GM12878 (cell line): Measurements from ENCODE around the gene SERPINF2. TPM values are rescaled to one million over a fixed set of nuclear protein-coding genes. Genes with fewer than 3 reads are reported as not detected.
A peak's percentile ranks its signal among the peaks of the same experiment; 100 is the strongest.

Source experiments
- ATAC-seq: fragments of 200-7000 bp; cut with Tn5 transposase; 3 replicates; pipeline ENCODE4 v1.9.1; 2020; ENCODE audit warnings: mild to moderate bottlenecking, moderate library complexity
- BruUV-seq: library from RNA; stranded (reverse); fragments of 400-500 nt; replicated peaks from 2 replicates; lab custom pipeline; 2021; lab: Mats Ljungman, UMichigan
- CTCF ChIA-PET: fragments of 300-600 bp; sonication (Branson Sonifier 250); formaldehyde crosslinking; extraction: SDS; loops from one replicate; lab custom pipeline; 2021; ENCODE audit warnings: inconsistent platforms; lab: Yijun Ruan, JAX
- POLR2A ChIA-PET: fragments of 350-600 bp; formaldehyde crosslinking; extraction: SDS; loops from one replicate; lab custom pipeline; 2021; ENCODE audit warnings: inconsistent platforms; lab: Charles Lee
- RAD21 ChIA-PET: fragments of 300-600 bp; sonication (Branson Sonifier 250); formaldehyde crosslinking; loops from one replicate; lab custom pipeline; 2023; ENCODE audit warnings: antibody characterized with exemption; ENCODE audit not compliant: unreplicated experiment; lab: Charles Lee
- SMC1A ChIA-PET: fragments of 300-600 bp; sonication (Branson Sonifier 250); formaldehyde crosslinking; loops from one replicate; lab custom pipeline; 2023; ENCODE audit not compliant: unreplicated experiment, uncharacterized antibody; lab: Charles Lee
- DNase-seq: peaks from one replicate; pipeline ENCODE4 v3.0.0-alpha.2; 2011; ENCODE audit warnings: low read depth, low spot score
- FAIRE-seq: peaks from 3 replicates; lab custom pipeline; 2011; peaks lifted over from hg19 to GRCh38; lab: Jason Lieb, UNC
- H2AFZ ChIP-seq: 2 replicates; pipeline ENCODE4 v1.6.0; 2011; ENCODE audit warnings: low read depth, low read length, control low read depth; ENCODE audit not compliant: control insufficient read depth
- H3K27ac ChIP-seq: 2 replicates; pipeline ENCODE4 v1.5.1; 2011; ENCODE audit warnings: control low read depth; ENCODE audit not compliant: control insufficient read depth, insufficient read depth
- H3K27me3 ChIP-seq, 2 experiments: replicated peaks in 1 of 2; 2 replicates each; pipeline versions ENCODE4 v1.6.0 to v1.6.1; 2011; ENCODE audit warnings: low read length in 1 of 2; ENCODE audit not compliant: control insufficient read depth in 2 of 2, insufficient read depth in 2 of 2
- H3K36me3 ChIP-seq, 2 experiments: 2 replicates each; pipeline ENCODE4 v1.5.1; 2011; ENCODE audit warnings: low read length in 1 of 2; ENCODE audit not compliant: control insufficient read depth in 2 of 2, insufficient read depth in 2 of 2
- H3K4me1 ChIP-seq: 2 replicates; pipeline ENCODE4 v1.6.1; 2011; ENCODE audit warnings: mild to moderate bottlenecking, low read length, moderate library complexity, mixed read lengths; ENCODE audit not compliant: control insufficient read depth, insufficient read depth
- H3K4me2 ChIP-seq: 2 replicates; pipeline ENCODE4 v1.6.0; 2011; ENCODE audit warnings: control low read depth; ENCODE audit not compliant: control insufficient read depth, insufficient read depth
- H3K4me3 ChIP-seq: fragments of 200-600 bp; sonication (generic); 2 replicates; pipeline ENCODE4 v1.5.1; 2016
- H3K79me2 ChIP-seq: 2 replicates; pipeline ENCODE4 v1.6.0; 2011; ENCODE audit warnings: low read length; ENCODE audit not compliant: control insufficient read depth, insufficient read depth
- H3K9ac ChIP-seq: 2 replicates; pipeline ENCODE4 v1.8.0; 2011; ENCODE audit warnings: low read length, control low read depth, mixed read lengths; ENCODE audit not compliant: control insufficient read depth, insufficient read depth
- H3K9me3 ChIP-seq: replicated peaks from 3 replicates; pipeline ENCODE4 v1.5.1; 2011; ENCODE audit warnings: mild to moderate bottlenecking, low read length; ENCODE audit not compliant: control insufficient read depth, insufficient read depth
- H4K20me1 ChIP-seq: 2 replicates; pipeline ENCODE4 v1.6.0; 2011; ENCODE audit not compliant: control insufficient read depth, insufficient read depth
- ATF7 ChIP-seq: fragments of 450-650 bp; IDR thresholded peaks from 2 replicates; pipeline ENCODE4 v1.6.1; 2016; ENCODE audit warnings: low read depth, mild to moderate bottlenecking
- BCL3 ChIP-seq: IDR thresholded peaks from 2 replicates; pipeline ENCODE4 v1.6.1; 2011; ENCODE audit warnings: borderline replicate concordance, low read depth, mild to moderate bottlenecking, moderate library complexity, low read length; ENCODE audit not compliant: insufficient read depth, poor library complexity, severe bottlenecking
- FOS ChIP-seq: IDR thresholded peaks from 3 replicates; pipeline ENCODE4 v1.6.1; 2011; ENCODE audit warnings: borderline replicate concordance; ENCODE audit not compliant: insufficient read length; ENCODE audit errors: extremely low read depth
- IKZF1 ChIP-seq: fragments of 450-650 bp; conservative IDR thresholded peaks from 2 replicates; pipeline ENCODE4 v1.6.1; 2017; ENCODE audit warnings: antibody characterized with exemption, mild to moderate bottlenecking
- JUNB ChIP-seq: IDR thresholded peaks from 2 replicates; pipeline ENCODE4 v1.6.1; 2016; ENCODE audit warnings: antibody characterized with exemption, mild to moderate bottlenecking
- NFXL1 ChIP-seq: fragments of 450-650 bp; IDR thresholded peaks from 2 replicates; pipeline ENCODE4 v1.6.1; 2017; ENCODE audit warnings: antibody characterized with exemption, mild to moderate bottlenecking, borderline replicate concordance
- PAX5 ChIP-seq: IDR thresholded peaks from 2 replicates; pipeline ENCODE4 v1.6.1; 2011; ENCODE audit warnings: low read depth, low read length, borderline replicate concordance
- PAX8 ChIP-seq: fragments of 450-650 bp; IDR thresholded peaks from 2 replicates; pipeline ENCODE4 v1.6.1; 2017; ENCODE audit warnings: mild to moderate bottlenecking, moderate library complexity
- POLR2A ChIP-seq: IDR thresholded peaks from 2 replicates; pipeline ENCODE4 v1.6.1; 2011; ENCODE audit warnings: low read depth, mild to moderate bottlenecking, low read length
- RAD51 ChIP-seq: fragments of 450-650 bp; IDR thresholded peaks from 2 replicates; pipeline ENCODE4 v1.6.1; 2016; ENCODE audit warnings: moderate library complexity, mild to moderate bottlenecking, inconsistent platforms
- RBBP5 ChIP-seq: fragments of 200-600 bp; sonication (generic); conservative IDR thresholded peaks from 2 replicates; pipeline ENCODE4 v1.6.1; 2016
- SMARCA5 ChIP-seq: fragments of 450-650 bp; IDR thresholded peaks from 2 replicates; pipeline ENCODE4 v1.6.1; 2017; ENCODE audit warnings: mild to moderate bottlenecking
- SMC3 ChIP-seq: IDR thresholded peaks from 2 replicates; pipeline ENCODE4 v1.6.1; 2011; ENCODE audit warnings: low read length, improper control_type of control experiment, borderline replicate concordance
- STAT1 ChIP-seq: fragments of 450-650 bp; conservative IDR thresholded peaks from 2 replicates; pipeline ENCODE4 v1.6.1; 2014; ENCODE audit warnings: antibody characterized with exemption, mild to moderate bottlenecking
- SUPT20H ChIP-seq: IDR thresholded peaks from 2 replicates; pipeline ENCODE4 v1.6.1; 2011; ENCODE audit warnings: low read depth, mild to moderate bottlenecking, low read length, moderate library complexity, borderline replicate concordance; ENCODE audit not compliant: control insufficient read depth
- TARDBP ChIP-seq: IDR thresholded peaks from 2 replicates; pipeline ENCODE4 v1.6.1; 2016; ENCODE audit warnings: borderline replicate concordance
- TCF7 ChIP-seq: IDR thresholded peaks from 2 replicates; pipeline ENCODE4 v1.6.1; 2014; ENCODE audit warnings: antibody characterized with exemption, borderline replicate concordance
- ZNF207 ChIP-seq: fragments of 450-650 bp; IDR thresholded peaks from 2 replicates; pipeline ENCODE4 v1.6.1; 2014; ENCODE audit warnings: antibody characterized with exemption, mild to moderate bottlenecking, borderline replicate concordance
- ZNF592 ChIP-seq: fragments of 450-650 bp; IDR thresholded peaks from 2 replicates; pipeline ENCODE4 v1.6.1; 2017; ENCODE audit warnings: mild to moderate bottlenecking, moderate library complexity
- WGBS: methylation state at CpG from one replicate; pipeline ENCODE4 v1.1.6; 2016; ENCODE audit warnings: low lambda C conversion rate; ENCODE audit not compliant: insufficient replicate concordance, insufficient coverage; ENCODE audit errors: missing lambda C conversion rate; 5-methylcytosine and 5-hydroxymethylcytosine counted together
- in situ Hi-C: fragments of 300-500 bp; cut with MboI; formaldehyde crosslinking; loops from 9 replicates; pipeline ENCODE4 v1.14.3; 2018; ENCODE audit warnings: mixed read lengths
- intact Hi-C: fragments of 100-400 bp; cut with micrococcal nuclease; formaldehyde crosslinking; loops from one replicate; pipeline ENCODE4 v1.14.2; 2022; ENCODE audit not compliant: unreplicated experiment
- polyA plus RNA-seq, 11 experiments: library from polyadenylated mRNA; depleted of rRNA in 4 of 11; unstranded in 6 of 11; stranded (reverse) in 5 of 11; fragments of >200 nt; fragmentation: Nextera tagmentation in 4 of 11; fragmentation: Illumina TruSeq in 1 of 11; extraction: Ambion mirVana in 4 of 11; extraction: Trizol in 1 of 11; gene quantifications; 1 replicate in 1 of 11; 2 replicates in 10 of 11; pipeline versions ENCODE4 v1.2.1 to v1.2.3, GENCODE V29; 2011 to 2016; ENCODE audit warnings: inconsistent platforms in 2 of 11, missing spikeins in 2 of 11, low read depth in 1 of 11
- total RNA-seq, 4 experiments: library from RNA; depleted of rRNA in 3 of 4; stranded (reverse); fragments of >200 nt in 3 of 4; fragmentation: Illumina TruSeq in 1 of 4; extraction: Trizol in 1 of 4; gene quantifications; 2 replicates each; pipeline versions ENCODE4 v1.2.1 to v1.2.3, GENCODE V29; 2013 to 2021

SERPINF2 gene
- total and polyA plus RNA-seq, 10 of the 15 experiments (the other 5 are each of a cell fraction or from before 2014, with no cell fraction given): 0.04 to 0.21 (median 0.12) TPM; not detected in 6

DNA sequence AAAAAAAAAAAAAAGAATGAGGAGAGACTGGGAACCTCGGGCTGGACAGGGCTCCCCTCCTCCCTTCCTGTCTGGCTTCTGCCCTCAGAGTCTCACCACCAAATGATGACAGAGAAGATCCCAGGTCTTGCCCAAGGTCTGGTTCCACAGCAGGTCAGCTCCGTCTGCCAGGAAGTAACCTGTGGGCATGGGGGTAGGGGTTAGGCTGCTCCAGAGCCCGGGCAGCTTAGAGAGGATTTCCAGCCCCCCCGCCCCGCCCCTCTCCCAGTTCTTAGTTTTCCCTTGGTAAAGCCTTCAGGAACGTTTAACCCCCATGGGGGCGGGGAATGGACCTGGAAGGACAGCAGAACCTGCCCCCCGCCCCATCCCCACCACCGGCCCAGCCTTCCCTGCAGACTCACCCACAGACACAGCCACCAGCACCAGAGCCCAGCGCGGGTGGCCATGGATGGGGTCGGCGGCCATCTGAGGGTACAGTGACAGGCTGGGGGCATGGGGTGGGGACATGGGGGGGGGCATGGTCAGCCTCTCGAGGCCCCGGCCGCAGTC is 33.2 kb upstream of the SERPINF2 start (continued):
- TF ChIP-seq TCF7 (no peak), STAT1 (no peak), NFXL1 (no peak)
- TF ChIP-seq, all 136 proteins: peak for 0

GRCh38 chr17:1709971-1710806 is 32.5 kb upstream of the SERPINF2 start, which contains the start of gene TLCD2:
Gene TLCD2 (minus strand): TSS chr17:1710377. CDS start chr17:1710242, 135 bp downstream.
- ATAC-seq (peak; percentile 27), DNase-seq (no peak), FAIRE-seq (no peak)
- Histone ChIP-seq H3K9me3 (no peaks in the 10 kb centered on the region), H3K27ac (no peak within 1 kb of the TSS), H3K79me2 (no peaks in the 10 kb centered on the region), H3K4me3 (peak within 1 kb of the TSS; percentile 63; the same call in 1 of the 2 replicates), H3K27me3 (peaks cover 0 to 5% of the 10 kb centered on the region in 2 experiments; a peak in 2 of 4 replicates), H3K4me1 (peaks cover 9% of the 10 kb centered on the region), H4K20me1 (no peaks in the 10 kb centered on the region), H3K36me3 (peaks cover 0 to 7% of the 10 kb centered on the region in 2 experiments; a peak in 2 of 4 replicates), H2AFZ (peak within 1 kb of the TSS; percentile 60), H3K4me2 (peak within 1 kb of the TSS; percentile 82), H3K9ac (peak within 1 kb of the TSS; percentile 51)
- SMC1A ChIA-PET: no interaction called here
- in situ Hi-C loops: no loop called here
- BruUV-seq: no TSS peak
- WGBS: 8% methylated on average over 66 of the region's 83 CpGs
- POLR2A ChIA-PET: no interaction called here
- RAD21 ChIA-PET: no interaction called here
- intact Hi-C loops: no loop called here
- CTCF ChIA-PET: no interaction called here
- TF ChIP-seq IKZF1 (peak; percentile 63), PAX5 (0 out of 2 replicates have a peak, but pooled peaks have one; percentile 11), SMARCA5 (no peak), POLR2A (peak; percentile 55), RAD51 (no peak), FOS (no peak), RBBP5 (no peak), TARDBP (no peak), SUPT20H (no peak), SMC3 (no peak), ATF7 (no peak), ZNF207 (no peak), ZNF592 (no peak), PAX8 (no peak), BCL3 (no peak), JUNB (no peak)
